LNCAP (cell line): ENCODE measurements around the gene ITPKB.

Source experiments
- TF ChIP-seq, protein P1 (sequence below): fragments of 450-650 bp; IDR thresholded peaks from 2 replicates; pipeline ENCODE4 v1.5.1; 2017; ENCODE audit warnings: mild to moderate bottlenecking

ITPKB gene

DNA sequence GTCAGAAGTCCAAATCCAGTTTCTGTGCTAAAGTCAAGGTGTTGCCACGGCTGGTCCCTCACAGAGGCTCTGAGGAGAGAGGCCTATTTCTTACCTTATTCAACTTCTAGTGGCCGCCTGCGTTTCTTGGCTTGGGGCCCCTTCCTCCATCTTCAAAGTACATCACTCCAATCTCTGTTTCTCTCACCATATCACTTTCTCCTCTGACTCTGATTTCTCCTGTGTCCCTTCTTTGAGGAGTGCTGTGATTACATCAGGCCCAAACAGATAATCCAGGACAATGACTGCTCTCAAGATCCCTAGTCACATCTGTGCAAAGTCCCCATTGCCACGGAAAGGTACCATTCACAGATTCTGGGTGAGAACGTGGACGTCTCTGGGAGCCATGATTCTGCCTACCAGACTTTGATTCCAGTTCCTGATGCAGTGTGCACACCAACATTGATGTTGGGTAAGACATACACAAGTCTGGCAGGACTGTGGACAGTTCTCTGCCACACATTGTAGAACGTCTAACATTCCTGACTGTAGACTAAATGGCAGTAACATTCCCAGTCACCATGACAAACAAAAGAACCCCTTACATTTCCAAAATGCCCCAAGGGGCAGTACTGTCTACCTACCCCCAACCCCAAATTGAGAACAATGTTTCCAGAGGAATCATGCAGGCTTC lies 43.0 kb upstream of the ITPKB start:
- TF ChIP-seq, protein P1, sequence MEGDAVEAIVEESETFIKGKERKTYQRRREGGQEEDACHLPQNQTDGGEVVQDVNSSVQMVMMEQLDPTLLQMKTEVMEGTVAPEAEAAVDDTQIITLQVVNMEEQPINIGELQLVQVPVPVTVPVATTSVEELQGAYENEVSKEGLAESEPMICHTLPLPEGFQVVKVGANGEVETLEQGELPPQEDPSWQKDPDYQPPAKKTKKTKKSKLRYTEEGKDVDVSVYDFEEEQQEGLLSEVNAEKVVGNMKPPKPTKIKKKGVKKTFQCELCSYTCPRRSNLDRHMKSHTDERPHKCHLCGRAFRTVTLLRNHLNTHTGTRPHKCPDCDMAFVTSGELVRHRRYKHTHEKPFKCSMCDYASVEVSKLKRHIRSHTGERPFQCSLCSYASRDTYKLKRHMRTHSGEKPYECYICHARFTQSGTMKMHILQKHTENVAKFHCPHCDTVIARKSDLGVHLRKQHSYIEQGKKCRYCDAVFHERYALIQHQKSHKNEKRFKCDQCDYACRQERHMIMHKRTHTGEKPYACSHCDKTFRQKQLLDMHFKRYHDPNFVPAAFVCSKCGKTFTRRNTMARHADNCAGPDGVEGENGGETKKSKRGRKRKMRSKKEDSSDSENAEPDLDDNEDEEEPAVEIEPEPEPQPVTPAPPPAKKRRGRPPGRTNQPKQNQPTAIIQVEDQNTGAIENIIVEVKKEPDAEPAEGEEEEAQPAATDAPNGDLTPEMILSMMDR: no peak

DNA sequence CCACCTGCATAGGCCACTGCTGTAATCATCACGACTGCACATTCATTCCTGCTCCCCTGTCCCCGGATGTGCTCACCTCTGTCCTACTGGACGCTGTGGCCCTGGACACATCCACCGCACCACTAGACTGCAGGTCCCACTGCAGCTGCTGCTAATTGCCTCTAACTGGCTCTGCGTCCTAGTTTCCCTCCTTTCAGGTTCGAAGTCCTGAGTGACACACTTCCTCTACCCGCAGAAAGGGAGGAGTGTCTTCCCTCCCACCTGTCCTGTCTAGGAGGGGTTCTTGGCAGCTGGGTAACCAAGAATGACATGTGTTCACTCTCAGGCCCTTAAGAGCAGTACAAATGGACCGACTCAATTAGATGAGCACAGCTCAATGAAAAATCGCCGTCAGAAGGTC lies 40.5 kb upstream of the ITPKB start:
- TF ChIP-seq, protein P1: no peak

DNA sequence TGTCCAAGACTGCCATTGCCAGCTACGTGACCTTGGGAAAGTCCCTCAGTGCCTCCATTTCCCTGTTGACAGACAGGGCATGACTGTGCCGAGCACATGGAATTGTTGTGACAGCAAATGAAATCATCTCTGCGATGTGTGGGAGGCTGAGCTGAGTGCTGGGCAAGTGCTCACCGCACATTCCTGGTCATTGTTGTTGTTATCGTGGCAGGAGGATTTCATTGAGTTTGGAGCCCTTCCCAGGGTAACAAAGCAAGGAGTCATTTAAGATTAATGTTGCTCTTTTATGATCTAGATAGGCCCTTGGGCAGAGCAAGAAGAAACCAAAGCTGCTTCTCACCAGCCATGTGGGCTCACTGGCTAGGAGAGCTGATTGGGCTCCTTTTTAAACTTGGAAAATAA lies 39.6 kb upstream of the ITPKB start:
- TF ChIP-seq, protein P1: no peak

- TF ChIP-seq, protein P1: no peak
Measured at GRCh38 chr1:226776975-226777374, 37.9 kb upstream of the ITPKB start.

- TF ChIP-seq, protein P1: no peak
Measured at GRCh38 chr1:226776066-226776465, 37.0 kb upstream of the ITPKB start.

DNA sequence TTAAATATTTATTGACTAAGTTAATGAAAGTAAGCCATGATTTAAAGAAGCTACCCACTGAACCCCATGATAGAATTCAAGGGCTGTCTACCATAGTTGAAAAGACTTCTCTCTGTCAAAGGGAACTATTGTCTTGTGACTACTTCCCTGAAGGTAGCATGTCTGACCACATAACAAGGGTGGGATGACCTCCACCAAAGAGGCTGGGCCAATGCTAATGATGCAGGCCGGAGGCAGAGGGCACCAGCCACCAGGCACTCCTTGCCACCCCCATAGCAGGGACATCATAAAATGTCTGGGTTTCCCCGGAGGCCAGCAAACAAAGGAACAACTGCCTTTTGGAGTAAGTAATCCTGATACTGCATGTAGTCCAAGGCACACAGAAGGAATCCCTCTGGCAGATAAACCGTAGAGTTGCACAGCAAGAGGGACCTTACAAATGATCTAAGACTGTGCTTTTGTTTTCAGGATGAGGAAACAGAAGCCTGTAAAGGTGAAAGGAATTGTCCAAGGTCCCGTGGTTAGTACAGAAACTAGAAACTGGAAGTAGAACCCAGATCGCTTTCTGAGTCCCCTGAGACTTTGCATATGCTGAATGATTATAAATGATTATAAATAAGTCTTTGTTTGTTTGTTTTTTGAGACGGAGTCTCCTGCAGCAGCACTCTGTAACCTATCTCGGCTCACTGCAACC lies 33.5 kb upstream of the ITPKB start:
- TF ChIP-seq, protein P1: no peak

GRCh38 chr1:226766565-226766964 lies 27.5 kb upstream of the ITPKB start:
- TF ChIP-seq, protein P1: no peak
